Measurements from ENCODE around the gene CHADL.

CHADL gene

GRCh38 chr22:41230401-41230785 lies 10.3 kb downstream of the CHADL start:
- DNase-seq (ENCODE audit: low read depth), result no peak

DNA sequence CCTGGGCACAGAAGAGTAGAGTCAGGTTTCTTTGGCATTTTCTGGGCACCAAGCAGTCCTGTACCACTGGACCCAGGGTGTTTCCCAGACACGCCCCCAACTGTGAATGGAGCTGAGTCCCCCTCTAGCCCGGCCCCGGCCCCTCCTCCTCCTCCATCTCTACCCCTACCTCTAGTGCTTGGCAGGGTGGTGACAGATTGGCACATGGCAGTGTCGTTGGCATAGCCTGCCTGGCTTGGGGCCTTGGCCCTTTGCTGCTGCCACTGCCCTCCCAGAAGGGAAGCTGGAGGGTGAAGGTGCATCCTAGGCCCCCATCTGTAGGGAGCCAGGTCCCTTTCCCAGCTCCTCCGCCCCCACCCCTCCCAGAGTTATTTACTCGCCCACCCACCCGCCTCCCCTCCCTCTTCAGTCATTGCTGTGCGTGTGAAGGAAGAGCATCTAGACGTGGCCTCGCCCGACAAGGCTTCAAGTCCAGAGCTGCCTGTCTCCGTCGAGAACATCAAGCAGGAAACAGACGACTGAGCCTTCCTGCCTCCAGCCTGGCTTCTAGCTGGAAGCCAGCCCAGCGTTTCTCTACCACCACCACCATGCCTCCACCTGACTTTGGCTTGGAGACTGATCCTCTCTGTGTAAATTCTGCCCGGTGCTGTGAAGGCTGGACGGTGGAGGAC lies 10.9 kb downstream of the CHADL start:
- no peak for DNase-seq (ENCODE audit: low read depth)

DNA sequence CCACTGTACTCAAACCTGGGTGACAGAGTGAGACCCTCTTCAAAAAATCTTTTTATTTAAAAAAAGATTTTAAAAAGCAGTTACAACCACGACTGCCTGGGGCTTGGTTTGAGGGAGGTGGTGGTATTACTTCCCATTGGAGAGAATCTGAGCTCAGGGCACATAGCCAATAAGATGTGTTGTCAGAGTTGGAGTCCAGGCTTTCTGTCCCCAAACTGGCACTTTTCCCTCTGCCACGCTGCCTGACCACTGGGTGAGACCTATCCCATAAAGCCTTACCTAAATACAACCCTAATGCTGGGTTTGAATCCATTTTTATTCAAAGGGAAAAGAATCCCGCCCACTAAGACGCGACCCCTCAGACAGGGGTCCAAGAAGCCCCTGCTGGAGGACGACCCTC lies 11.5 kb downstream of the CHADL start:
- DNase-seq (ENCODE audit: low read depth), result no peak

DNA sequence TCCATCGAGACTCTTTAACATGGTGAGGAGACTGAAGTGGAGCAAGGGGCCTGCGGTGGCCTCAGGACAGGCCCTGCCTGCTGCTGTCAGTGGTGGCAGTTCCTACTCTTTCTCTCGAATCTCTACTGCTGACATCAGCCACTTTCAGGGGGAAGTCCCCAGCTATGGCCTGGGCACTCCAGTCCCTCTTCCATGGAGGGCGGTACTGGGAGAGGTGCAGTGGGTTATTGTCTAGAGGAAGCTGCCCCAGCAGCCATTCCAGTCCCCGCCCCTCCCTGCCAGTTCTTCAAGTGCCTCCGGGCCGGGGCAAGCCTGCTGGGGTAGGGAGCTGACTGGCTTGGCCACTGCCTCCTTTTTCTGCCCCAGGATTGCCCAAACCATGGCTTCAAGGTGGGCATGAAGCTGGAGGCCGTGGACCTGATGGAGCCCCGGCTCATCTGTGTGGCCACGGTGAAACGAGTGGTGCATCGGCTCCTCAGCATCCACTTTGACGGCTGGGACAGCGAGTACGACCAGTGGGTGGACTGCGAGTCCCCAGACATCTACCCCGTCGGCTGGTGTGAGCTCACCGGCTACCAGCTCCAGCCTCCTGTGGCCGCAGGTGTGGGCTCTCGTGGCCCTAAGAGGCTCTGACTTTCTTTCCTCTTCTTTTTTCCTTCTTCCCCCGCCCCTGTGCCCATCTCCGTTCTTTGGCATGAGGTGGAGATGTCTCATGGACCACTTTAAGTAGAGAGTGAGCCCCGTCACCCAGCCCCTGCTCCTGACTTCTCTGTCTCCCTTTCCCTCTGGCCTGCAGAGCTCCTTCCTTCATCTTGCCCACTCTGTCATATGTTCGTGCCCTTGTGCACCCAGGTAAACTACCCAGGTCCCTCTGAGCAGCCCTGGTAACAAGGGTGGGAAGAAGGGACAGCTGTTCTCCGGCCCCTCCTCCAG lies 13.7 kb downstream of the CHADL start:
- DNase-seq (ENCODE audit: low read depth), result no peak

DNA sequence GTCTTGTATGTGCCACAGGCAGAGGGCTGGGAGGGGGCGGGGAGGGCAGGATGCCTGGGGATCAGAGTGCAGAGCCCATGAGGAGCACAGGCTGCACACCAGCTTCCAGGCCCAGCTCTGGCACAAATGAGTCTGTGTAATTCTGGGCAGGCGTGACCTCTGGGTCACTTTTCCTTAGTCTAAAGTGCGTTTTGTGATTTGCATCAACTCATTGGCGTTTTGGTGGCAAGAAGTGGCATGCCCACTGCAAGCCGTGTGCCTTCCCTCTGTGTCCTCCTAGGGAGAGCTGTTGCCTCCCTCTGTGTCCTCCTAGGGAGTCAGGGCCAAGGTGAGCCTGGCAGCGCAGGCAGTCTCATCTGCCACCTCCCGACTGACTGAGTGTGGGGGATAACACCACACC lies 17.2 kb downstream of the CHADL start:
- no peak for DNase-seq (ENCODE audit: low read depth)

DNA sequence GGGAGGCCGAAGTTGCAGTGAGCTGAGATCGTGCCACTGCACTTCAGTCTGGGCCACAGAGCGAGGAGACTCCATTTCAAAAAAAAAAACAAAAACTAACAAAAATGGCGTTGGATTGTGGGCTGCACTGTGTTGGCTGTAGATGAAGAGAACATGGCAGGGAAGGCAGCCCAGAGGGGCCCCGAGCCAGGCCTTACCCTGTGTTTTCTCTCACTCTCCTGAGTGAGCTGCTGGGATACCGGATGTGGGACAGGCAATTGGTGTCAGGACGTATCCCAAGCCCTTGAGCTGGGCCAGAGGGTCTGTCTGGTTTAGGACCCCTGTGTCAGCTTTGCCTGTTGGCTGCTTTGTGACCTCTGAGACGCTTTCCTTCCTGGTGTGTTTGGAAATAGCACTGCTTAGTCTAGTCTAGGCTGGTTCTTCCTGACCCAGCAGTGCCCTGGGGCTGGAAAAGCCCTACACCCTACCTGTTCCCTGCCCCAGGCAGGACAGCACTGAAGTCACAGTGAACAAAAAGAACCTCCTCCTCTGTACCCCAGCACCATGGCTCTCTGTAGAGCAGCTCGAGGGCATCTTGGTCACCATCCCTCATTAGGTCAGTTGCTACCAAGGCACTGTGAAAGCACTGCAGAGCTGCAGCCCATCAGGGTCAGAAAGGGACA lies 17.8 kb downstream of the CHADL start:
- no peak for DNase-seq (ENCODE audit: low read depth)

GRCh38 chr22:41217553-41218157 lies 23.1 kb downstream of the CHADL start:
- DNase-seq (ENCODE audit: low read depth), result peak; percentile 92

DNA sequence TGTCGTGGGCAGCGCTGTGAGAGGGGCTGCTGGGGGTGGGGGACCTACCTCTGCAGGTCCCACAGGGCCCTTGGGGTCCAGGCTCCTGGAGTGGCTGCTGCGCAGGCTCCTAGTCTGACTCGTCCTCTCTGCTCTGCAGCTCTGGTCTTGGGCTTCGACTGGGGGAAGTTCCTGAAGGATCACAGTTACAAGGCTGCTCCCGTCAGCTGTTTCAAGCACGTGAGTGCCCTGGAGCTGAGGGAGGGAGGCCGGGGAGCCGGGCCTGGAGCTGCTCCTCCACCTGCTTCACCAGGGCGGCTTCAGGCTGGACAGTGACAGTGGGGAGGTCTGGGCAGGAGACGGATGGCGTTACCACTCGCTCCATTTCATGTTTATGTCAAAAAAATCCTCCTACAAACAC lies 23.7 kb downstream of the CHADL start:
- peak; percentile 40 for DNase-seq (ENCODE audit: low read depth)

DNA sequence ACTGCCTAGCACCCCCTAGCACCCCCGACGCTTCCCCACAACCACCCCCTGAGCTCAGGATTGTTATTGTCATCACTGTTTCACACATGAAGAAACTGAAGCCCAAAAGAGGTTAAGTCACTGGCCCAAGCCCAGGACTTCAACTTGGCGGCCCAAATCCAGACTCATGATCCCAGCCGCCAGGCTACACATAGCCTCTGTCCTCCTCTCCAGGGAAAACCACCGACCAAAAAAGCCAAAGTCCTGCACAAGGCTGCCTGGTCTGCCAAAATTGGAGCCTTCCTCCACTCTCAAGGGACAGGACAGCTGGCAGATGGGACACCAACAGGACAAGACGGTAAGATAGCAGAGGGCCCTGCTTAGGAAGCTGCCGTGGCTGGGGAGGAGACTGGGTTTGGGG lies 24.8 kb downstream of the CHADL start:
- no peak for DNase-seq (ENCODE audit: low read depth)

GRCh38 chr22:41215409-41215808 lies 25.3 kb downstream of the CHADL start:
- DNase-seq (ENCODE audit: low read depth), result no peak

DNA sequence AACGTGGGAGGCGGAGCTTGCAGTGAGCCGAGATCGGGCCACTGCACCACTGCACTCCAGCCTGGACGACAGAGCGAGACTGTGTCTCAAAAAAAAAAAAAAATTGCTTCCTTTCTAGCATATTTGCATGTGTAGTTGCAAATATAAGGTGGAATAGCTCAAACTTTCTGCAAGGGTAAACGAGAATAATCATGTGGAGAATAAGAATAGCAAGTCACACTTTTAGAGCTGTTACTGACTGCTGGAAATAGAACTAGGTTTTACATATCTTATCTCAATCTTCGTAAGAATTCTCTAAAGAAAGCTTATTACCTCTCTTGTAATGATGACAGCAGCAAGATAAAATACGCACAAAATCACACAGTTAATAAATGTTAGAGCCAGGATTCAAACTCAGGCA lies 34.0 kb downstream of the CHADL start:
- no peak for DNase-seq (ENCODE audit: low read depth)

DNA sequence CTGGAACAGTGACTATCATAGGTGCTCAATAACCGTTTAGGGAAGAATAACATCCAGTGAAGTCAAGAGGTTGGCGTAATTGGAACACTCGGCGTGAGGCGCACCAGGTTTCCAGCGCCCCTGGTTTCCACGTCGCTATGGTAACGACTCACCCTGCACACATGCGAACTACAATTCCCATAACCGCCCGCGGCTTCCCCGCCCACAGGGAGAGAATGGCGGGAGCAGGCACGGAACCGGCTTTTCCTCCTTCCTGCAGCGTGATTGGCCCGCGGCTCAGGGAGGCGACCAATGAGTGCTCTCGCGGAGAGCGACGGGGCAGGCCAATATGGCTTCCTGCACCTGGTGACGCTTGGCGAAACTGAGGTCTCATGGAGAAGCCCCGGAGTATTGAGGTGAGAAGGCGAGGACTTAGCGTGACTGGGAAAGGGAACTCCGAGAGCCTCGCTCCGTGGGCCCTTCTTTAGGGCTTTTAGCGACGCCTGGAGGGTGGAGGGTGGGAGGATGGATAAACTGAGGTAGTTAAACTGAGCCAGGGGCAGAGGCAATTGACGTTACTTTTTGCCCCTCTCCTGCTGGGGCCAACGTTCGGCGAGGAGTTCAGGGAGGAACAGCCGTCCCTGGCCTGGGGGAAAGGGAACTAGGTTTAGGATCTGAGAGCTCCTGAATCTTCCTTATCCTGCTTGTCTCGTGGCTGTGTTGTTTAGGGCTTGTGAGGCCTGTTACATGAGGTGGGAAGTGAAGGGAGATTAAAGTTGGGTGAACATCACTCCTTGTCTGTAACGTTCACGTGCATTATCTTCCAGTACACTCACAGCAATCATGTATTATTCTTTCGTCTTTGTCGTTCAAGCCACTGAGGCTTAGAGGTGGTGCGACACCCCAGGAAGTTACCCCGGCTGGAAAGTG lies 35.5 kb downstream of the CHADL start, which contains the start of gene L3MBTL2:
L3MBTL2 (plus strand) TSS at position 321 of the 909 bp plus-strand sequence; CDS start at position 372, 51 bp downstream.
- peak; percentile 96 for DNase-seq (ENCODE audit: low read depth)

GRCh38 chr22:41204066-41204465 lies 36.7 kb downstream of the CHADL start:
- DNase-seq (ENCODE audit: low read depth), result no peak

- no peak for DNase-seq (ENCODE audit: low read depth)
These were observed 37.6 kb downstream of the CHADL start for GRCh38 chr22:41203118-41203517.

- no peak for DNase-seq (ENCODE audit: low read depth)
These were observed 39.6 kb downstream of the CHADL start for GRCh38 chr22:41201141-41201540.

DNA sequence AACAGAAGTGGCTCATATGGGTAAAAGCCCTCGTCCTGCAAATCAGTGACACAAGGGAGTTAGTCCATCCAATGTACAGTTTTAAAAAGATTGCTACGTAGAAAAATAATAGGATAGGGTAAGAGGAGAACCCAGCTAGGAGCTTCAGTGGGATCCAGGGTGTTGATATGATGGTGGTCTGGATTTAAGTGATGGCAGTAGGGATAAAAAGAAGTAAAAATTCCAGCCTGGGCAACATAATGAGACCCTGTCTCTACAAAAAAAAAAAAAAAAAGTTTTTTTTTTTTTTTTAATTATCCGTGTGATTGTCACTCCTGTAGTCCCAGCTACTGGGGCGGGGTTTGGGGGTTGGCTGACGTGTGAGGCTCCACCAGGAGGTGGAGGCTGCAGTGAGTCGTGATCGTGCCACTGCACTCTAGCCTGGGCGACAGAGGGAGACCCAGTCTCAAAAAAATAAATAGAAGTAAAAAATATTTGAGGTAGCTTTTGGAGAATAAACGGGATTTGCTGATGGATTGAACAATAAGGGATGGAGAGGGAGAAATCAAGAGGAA lies 42.6 kb downstream of the CHADL start:
- no peak for DNase-seq (ENCODE audit: low read depth)

DNA sequence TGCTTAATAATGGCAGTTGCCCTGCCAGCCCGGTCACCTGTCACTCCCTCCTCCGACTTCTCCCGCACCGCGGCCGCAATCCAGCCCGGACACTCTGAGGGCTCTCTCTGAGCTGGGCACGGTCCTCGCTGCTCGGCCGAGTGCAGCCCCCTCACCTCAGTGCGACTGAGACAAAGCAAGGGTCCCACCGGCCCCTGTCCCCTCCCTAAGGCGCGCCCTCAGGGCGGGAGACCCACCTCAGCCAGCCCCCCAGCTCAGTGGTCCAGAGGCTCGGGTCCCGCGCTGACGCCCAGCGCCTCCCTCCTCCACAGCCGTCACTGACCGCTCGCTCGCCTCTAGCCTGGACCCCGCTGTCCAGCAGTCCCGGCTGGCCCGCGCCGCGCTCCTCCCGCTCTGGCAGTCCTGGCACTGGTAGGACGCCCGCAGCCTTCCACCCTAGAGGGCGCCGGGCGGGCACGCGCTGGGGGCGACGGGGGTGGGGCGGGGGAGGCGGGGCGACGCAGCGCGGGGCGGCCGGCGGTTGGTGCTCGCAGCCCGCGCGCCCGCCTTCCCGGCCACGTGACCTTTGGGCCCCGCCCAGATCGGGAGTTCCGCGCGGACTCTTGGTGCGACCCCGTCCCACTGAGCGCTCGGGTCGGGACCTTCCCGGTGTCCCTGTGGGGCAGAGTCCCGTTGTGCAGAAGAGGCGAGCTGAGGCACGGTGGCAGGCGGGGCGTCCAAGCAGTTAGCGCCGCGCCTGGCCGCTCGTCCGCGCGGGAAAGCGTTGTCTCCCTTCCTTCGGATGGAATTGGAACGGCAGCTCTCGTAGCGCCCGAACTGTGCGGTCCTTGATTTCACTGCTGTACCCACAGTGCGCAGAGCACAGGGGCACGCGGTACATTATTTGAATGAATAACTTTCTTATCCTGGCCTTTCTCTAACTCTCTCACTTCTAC lies 43.4 kb downstream of the CHADL start:
- DNase-seq (ENCODE audit: low read depth), result peak; percentile 39

- no peak for DNase-seq (ENCODE audit: low read depth)
These were observed 46.9 kb downstream of the CHADL start for GRCh38 chr22:41193829-41194228.

DNA sequence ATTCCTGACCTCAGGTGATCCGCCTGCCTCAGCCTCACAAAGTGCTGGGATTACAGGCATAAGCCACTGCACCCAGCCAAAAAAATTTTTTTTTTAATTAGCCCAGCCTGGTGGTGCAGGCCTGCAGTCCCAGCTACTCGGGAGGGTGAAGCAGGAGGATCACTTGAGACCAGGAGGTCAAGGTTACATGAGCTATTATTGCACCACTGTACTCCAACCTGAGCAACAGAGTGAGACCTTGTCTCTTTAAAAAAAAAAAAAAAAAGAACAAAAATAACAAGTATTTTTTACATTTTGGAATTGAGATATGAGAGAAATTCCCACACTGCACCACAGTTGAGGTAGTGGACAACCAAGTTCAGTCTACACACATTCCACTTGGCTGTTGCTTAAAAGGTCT lies 49.3 kb downstream of the CHADL start:
- DNase-seq (ENCODE audit: low read depth), result no peak

GRCh38 chr22:41184679-41185078 lies 56.1 kb downstream of the CHADL start:
- no peak for DNase-seq (ENCODE audit: low read depth)

Data from iris pigment epithelial cell (primary cell).